GM08714 (cell line): ENCODE measurements around the gene ZFHX3.

Experiments used
- H3K4me3 ChIP-seq: fragments of 200-500 bp; sonication (Bioruptor generic); 2 replicates; pipeline ENCODE4 v1.5.1; 2014; ENCODE audit warnings: mild to moderate bottlenecking, low read length, inconsistent platforms
- ZNF274 ChIP-seq: IDR thresholded peaks from 2 replicates; pipeline ENCODE4 v1.6.1; 2012; ENCODE audit warnings: mild to moderate bottlenecking, low read depth, low read length

ZFHX3 gene

GRCh38 chr16:72884573-72884972 is 163.4 kb downstream of the ZFHX3 start:
- no peak overlapping the region for H3K4me3 ChIP-seq

GRCh38 chr16:72884037-72884436 is 163.9 kb downstream of the ZFHX3 start:
- H3K4me3 ChIP-seq = no peak overlapping the region
- TF ChIP-seq ZNF274 = no peak

More at GRCh38 chr16:72884573-72884972, 163.4 kb downstream of the ZFHX3 start:
- no peak for TF ChIP-seq ZNF274

- TF ChIP-seq ZNF274 = no peak
- no peak overlapping the region for H3K4me3 ChIP-seq
These were observed 168.1 kb downstream of the ZFHX3 start for GRCh38 chr16:72879846-72880245.

- no peak for TF ChIP-seq ZNF274
- H3K4me3 ChIP-seq = no peak overlapping the region
These were observed 169.3 kb downstream of the ZFHX3 start for GRCh38 chr16:72878301-72879269.

GRCh38 chr16:72877374-72878028 is 170.4 kb downstream of the ZFHX3 start:
- H3K4me3 ChIP-seq = no peak overlapping the region
- no peak for TF ChIP-seq ZNF274

GRCh38 chr16:72876981-72877373 is 171.0 kb downstream of the ZFHX3 start:
- TF ChIP-seq ZNF274 = no peak
- no peak overlapping the region for H3K4me3 ChIP-seq

- no peak overlapping the region for H3K4me3 ChIP-seq
- TF ChIP-seq ZNF274 = no peak
These were observed 171.7 kb downstream of the ZFHX3 start for GRCh38 chr16:72876221-72876620.

- no peak for TF ChIP-seq ZNF274
- H3K4me3 ChIP-seq = no peak overlapping the region
These were observed 172.5 kb downstream of the ZFHX3 start for GRCh38 chr16:72875291-72876031.

GRCh38 chr16:72873853-72874252 is 174.1 kb downstream of the ZFHX3 start:
- no peak overlapping the region for H3K4me3 ChIP-seq
- no peak for TF ChIP-seq ZNF274

- TF ChIP-seq ZNF274 = no peak
- H3K4me3 ChIP-seq = no peak overlapping the region
These were observed 174.9 kb downstream of the ZFHX3 start for GRCh38 chr16:72873044-72873443.

- H3K4me3 ChIP-seq = no peak overlapping the region
- TF ChIP-seq ZNF274 = no peak
These were observed 182.1 kb downstream of the ZFHX3 start for GRCh38 chr16:72865835-72866234.

- TF ChIP-seq ZNF274 = no peak
- H3K4me3 ChIP-seq = no peak overlapping the region
These were observed 182.7 kb downstream of the ZFHX3 start for GRCh38 chr16:72865258-72865657.

GRCh38 chr16:72864130-72864833 is 183.6 kb downstream of the ZFHX3 start:
- no peak for TF ChIP-seq ZNF274
- no peak overlapping the region for H3K4me3 ChIP-seq

GRCh38 chr16:72862090-72862489 is 185.8 kb downstream of the ZFHX3 start:
- TF ChIP-seq ZNF274 = no peak

More at GRCh38 chr16:72862090-72862489, 185.8 kb downstream of the ZFHX3 start:
- H3K4me3 ChIP-seq = no peak overlapping the region
